ENCODE results near the gene FN1. TPM values are rescaled to one million over a fixed set of nuclear protein-coding genes. Genes with fewer than 3 reads are reported as not detected.
"Not testable (repeated sequence)": the region's sequence is repeated elsewhere in the genome, so short reads cannot be mapped to it uniquely, and the experiment has no call there.

FN1 gene
- total RNA-seq, 2 donors from 2014 or later = 0.97 to 1.2 TPM

DNA sequence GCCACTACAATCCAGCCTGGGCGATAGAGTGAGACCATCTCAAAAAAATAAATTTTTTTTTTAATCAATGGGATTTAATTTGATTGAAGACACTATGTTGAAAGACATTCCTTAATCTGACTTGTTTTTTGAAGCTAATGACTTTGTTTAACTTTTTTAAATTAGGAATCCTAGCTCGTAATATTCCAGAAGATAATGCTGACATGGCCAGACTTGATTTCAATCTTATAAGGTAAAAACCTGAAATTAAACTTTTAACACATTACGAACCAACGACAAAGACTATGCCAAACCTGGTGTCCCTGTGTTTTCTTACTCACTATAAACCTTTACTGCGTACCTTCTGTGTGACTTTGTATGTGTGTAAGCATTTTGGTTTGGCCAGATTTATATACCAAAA is 116.4 kb downstream of the FN1 start:
- no peaks in the 10 kb centered on the region for H3K27me3 Mint-ChIP-seq
- H3K27ac Mint-ChIP-seq = no peak overlapping the region
- H3K4me1 Mint-ChIP-seq = peaks cover 8% of the 10 kb centered on the region
- H3K36me3 Mint-ChIP-seq (ENCODE audit: low read depth) = peaks cover 98% of the 10 kb centered on the region
- H3K4me3 Mint-ChIP-seq = no peak overlapping the region
- no peaks in the 10 kb centered on the region for H3K9me3 Mint-ChIP-seq
- ATAC-seq (replicated peaks) = no peak

DNA sequence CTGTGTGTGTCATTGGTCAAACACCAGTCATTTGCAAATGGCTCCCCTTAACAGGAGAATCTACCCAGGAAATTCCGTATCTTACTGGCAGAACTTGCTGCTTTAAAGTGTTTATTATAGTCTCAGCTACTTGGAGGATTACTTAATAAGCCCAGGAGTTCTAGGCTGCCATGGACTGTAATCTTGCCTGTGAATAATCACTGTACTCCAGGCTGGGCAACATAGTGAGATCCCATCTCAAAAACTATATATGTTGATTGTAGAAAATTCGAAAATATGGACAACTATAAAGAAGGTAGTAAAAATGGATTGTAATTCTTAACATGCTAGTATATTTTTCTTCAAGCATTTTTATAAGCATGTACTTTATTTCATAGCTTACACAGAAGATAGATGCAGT is 119.5 kb downstream of the FN1 start:
- Mint-ChIP-seq H3K4me3 (peak overlapping the region; percentile 15), H3K27ac (peak overlapping the region; percentile 27), H3K4me1 (peaks cover 21% of the 10 kb centered on the region)

DNA sequence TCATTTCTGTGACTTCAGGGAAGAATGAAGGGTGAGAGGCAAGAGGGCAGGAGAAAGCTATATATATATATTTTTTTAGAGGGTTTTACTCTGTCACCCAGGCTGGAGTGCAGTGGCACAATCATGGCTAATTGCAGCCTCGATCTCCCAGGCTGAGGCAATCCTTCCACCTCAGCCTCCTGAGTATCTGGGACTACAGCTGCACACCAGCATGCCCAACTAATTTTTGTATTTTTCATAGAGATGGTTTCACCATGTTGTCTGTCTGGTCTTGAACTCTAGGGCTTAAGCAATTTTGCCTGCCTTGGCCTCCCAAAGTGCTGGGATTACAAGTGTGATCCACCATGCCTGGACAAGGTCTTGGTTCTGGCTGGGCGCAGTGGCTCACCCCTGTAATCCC is 120.6 kb downstream of the FN1 start:
- no peaks in the 10 kb centered on the region for H3K9me3 Mint-ChIP-seq
- H3K4me1 Mint-ChIP-seq = peaks cover 20% of the 10 kb centered on the region

More for the DNA sequence above, 119.5 kb downstream of the FN1 start:
- ATAC-seq (replicated peaks) = no peak
- no peaks in the 10 kb centered on the region for H3K9me3 Mint-ChIP-seq
- peaks cover 89% of the 10 kb centered on the region for H3K36me3 Mint-ChIP-seq (ENCODE audit: low read depth)
- H3K27me3 Mint-ChIP-seq = no peaks in the 10 kb centered on the region

DNA sequence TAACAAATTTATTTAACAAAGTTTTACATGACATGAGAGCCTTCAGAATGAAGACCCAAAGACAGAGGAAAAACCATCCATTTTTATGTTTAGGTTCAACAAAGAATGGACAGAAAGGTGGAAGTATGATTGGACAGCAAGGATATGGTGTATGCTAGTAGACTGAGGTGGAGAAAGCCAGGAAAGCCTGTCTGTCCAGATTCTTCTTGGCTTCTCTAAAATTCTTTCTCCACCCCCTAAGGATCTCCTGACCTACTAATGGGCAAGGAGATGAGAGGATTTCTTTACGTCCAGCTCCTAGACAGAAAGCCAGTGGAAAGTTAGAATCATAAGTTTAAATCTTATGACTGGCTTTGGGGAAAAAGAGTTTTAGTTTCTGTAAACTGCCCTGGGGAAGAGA is 121.0 kb downstream of the FN1 start:
- Mint-ChIP-seq H3K27ac (peak overlapping the region; percentile 64), H3K9me3 (no peaks in the 10 kb centered on the region), H3K4me3 (peak overlapping the region; percentile 91), H3K27me3 (no peaks in the 10 kb centered on the region), H3K36me3 (ENCODE audit: low read depth) (peaks cover 74% of the 10 kb centered on the region), H3K4me1 (peaks cover 17% of the 10 kb centered on the region)
- no peak for ATAC-seq (replicated peaks)

More for the DNA sequence above, 120.6 kb downstream of the FN1 start:
- peaks cover 78% of the 10 kb centered on the region for H3K36me3 Mint-ChIP-seq (ENCODE audit: low read depth)
- peak overlapping the region; percentile 64 for H3K27ac Mint-ChIP-seq
- no peak for ATAC-seq (replicated peaks)
- no peaks in the 10 kb centered on the region for H3K27me3 Mint-ChIP-seq
- peak overlapping the region; percentile 91 for H3K4me3 Mint-ChIP-seq

DNA sequence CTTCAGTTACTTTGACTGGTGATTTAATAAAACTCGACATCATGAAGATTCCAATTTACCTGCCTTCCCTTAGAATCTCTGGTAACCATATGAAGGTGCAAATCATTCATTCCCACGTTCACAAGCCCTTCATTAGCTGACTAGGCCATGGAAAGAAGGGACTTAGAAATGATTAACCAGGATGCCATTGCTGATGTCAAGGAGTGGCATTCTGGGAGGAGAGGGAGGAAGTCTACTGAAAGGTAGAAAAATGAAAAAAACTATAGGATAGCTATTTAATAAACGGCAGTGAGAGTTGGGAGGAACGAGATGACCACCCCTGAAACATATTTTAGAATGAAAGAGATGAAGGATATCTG is 122.6 kb downstream of the FN1 start:
- peak overlapping the region; percentile 90 for H3K27ac Mint-ChIP-seq
- H3K4me3 Mint-ChIP-seq = peak overlapping the region; percentile 91
- no peak for ATAC-seq (replicated peaks)
- no peaks in the 10 kb centered on the region for H3K9me3 Mint-ChIP-seq
- H3K36me3 Mint-ChIP-seq (ENCODE audit: low read depth) = peaks cover 58% of the 10 kb centered on the region
- peaks cover 17% of the 10 kb centered on the region for H3K4me1 Mint-ChIP-seq
- no peaks in the 10 kb centered on the region for H3K27me3 Mint-ChIP-seq

DNA sequence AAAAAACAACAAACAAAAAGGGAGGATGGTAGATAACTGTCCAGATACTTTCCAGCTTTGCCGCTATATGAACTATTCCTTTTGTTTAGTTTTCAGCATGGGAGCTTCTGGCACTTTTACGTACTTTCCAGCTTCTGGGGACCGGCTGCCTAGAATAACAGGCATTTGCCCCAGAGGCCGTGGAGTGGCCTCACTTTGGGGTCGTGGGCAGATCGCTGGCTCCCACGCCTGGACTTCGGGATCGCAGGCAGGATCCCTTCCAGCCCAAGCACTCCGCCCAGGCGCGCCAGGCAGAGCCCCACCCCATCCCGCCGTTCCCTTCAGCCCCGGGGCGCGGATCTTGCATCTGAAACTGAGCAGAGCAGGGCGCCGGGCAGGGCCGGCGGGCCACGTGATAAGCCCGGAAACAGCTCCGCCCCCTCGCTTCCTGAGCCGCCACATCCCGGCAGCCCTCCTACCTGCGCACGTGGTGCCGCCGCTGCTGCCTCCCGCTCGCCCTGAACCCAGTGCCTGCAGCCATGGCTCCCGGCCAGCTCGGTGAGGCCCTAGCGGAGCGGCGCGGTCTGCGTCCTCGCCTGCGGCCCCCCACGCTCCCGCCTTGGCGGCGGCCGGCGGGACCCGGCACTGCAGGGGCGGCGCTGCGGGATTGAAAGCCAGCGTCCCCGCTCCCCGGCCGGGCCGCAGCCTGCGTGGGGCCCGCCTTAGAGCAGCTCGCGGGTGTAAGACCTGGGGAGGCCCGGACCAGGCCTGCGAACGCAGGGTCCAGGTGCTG is 124.1 kb downstream of the FN1 start, which contains the start of gene ATIC:
Gene ATIC, plus strand, starts transcription at position 435 of the 772 bp plus-strand sequence. Its CDS starts 84 bp downstream, at position 519.
- peaks cover 17% of the 10 kb centered on the region for H3K4me1 Mint-ChIP-seq
- peak within 1 kb of the TSS; percentile 90 for H3K27ac Mint-ChIP-seq
- ATAC-seq (replicated peaks) = peak; percentile 98
- H3K27me3 Mint-ChIP-seq = no peaks in the 10 kb centered on the region
- H3K36me3 Mint-ChIP-seq (ENCODE audit: low read depth) = peaks cover 43% of the 10 kb centered on the region
- H3K4me3 Mint-ChIP-seq = peak within 1 kb of the TSS; percentile 91
- no peaks in the 10 kb centered on the region for H3K9me3 Mint-ChIP-seq

DNA sequence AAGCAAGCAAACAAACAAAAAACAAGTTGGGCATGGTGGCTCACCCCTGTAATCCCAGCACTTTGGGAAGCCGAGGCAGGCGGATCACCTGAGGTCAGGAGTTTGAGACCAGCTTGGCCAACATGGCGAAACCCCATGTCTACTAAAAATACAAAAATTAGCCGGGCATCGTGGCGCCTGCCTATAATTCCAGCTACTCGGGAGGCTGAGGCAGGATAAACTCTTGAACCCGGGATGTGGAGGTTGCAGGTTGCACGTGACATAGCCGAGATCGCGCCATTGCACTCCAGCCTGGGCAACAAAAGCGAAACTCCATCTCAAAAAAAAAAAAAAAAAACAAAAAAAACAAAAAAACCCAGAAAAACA is 124.6 kb downstream of the FN1 start:
- H3K9me3 Mint-ChIP-seq; ATAC-seq (replicated peaks); H3K27me3 Mint-ChIP-seq: not testable (repeated sequence)
- H3K27ac Mint-ChIP-seq = peak overlapping the region; percentile 77
- peaks cover 17% of the 10 kb centered on the region for H3K4me1 Mint-ChIP-seq
- H3K4me3 Mint-ChIP-seq = peak overlapping the region; percentile 91
- peaks cover 39% of the 10 kb centered on the region for H3K36me3 Mint-ChIP-seq (ENCODE audit: low read depth)

Other genes starting within 250 kb of the FN1 start
- gene ATIC, start 124.0 kb downstream of the FN1 start, total RNA-seq = 100 to 1,000 TPM; 117 to 247 TPM